GM21737 (cell line): ENCODE results near the gene NLRP8.
"Not testable (repeated sequence)": the region's sequence is repeated elsewhere in the genome, so short reads cannot be mapped to it uniquely, and the experiment has no call there.

Experiments used
- ATAC-seq: cut with Tn5 transposase; IDR thresholded peaks from one replicate; pipeline ENCODE4 v1.9.1; 2021; ENCODE audit warnings: mild to moderate bottlenecking, moderate library complexity; ENCODE audit not compliant: unreplicated experiment

The NLRP8 gene

DNA sequence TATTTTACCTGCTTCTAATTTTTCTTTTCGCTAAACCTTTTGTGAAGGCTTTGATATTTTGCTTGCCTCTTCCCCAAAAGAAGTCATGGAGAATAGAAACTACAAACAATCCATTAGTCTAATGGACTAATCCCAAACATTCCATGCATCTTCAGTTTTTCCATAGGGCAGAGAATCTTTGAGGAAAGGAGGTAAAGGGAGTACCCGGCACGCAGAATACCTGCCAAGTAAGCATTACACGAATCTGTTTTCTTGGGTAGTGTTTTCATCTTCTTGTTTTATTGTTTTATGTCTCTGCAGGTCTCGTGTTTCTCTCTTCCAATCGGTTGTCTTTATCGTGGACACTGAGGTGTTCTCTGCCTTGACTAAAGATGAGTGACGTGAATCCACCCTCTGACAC is at the start of gene NLRP8:
TSS of gene NLRP8 (plus strand) at position 301 of the 400 bp plus-strand sequence.
- ATAC-seq: no peak

DNA sequence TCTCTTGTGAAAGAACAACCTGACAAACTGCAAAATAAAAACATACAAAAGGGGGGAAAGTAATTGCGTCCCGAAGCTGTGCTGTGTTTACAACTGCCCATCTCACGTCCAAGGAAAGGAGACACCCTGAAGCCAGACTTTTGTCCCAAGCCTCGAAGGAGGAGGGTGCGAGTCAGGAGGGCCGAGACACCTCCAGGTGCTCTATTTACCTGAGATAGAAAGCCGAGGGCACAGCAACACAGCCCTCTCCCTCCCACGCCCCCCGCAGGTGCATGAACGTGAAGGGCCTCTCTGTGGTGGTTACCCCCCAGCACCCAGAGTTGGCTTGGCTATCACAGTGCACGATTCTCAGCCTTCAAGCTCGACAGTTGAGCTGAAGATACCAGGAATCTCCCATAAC is 48.7 kb upstream of the NLRP8 start:
- no peak for ATAC-seq

DNA sequence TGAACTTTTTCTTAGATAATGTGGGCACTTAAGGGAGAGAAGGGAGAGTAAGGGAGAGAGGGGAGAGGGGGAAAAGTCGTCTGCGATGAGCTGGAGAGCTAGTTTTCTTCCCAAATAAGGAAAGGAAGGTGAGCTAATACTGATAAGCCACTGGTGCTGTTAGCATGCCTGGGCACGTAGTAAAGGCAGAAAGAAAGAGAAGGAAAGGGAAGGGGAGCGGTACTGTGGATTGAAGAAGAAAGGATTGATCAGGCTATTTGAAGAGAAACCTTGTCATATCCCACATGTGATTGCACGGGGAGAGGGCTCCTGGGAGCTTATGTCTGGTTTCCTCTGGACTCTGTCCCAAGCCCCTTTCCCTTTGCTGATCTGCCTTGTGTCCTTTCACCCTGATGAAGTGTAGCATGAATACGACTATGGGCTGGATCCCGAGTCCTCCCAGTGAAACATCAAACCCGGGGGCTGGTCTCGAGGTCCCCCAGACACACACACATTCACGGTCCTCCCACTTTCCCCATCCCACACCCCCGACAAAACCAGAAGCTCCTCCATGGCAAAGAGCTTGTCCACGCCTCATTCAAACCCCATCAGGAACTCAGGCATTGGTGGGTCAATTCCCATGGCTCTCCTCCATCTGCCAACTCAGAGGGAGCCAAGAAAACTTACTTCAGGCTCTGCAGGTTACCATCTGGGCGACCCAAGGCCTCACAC is 46.1 kb upstream of the NLRP8 start:
- no peak for ATAC-seq

DNA sequence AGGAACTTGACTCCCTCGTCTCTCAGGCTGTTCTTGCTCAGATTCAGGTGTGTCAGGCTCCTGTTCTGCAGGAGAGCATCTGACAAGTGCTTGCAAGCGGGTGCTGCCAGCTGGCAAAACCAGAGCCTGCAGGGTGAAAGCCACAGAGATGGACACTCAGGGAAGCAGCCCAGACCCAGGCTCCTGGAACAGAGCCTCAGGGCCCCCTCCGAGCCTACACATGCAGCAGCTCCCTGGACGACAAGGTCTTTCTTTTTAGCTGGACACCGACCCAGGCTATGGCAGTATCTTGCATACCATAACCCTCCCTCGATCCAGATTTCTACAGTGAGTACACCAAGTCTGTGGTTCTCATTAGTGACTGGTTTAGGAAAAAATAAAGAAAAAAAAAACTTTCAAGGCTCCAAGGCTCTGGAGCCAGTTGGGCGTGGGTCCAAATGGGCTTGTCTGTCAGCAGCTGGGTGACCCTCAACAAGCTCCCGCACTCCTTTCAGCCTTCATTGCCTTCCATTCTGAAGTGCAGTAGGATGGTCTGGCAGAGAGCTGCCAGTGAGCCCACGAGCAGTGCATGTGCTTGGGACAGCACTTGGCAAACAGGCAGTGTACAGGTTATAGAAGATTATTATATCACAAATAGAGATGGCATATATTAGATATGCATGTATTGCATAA is 45.4 kb upstream of the NLRP8 start:
- no peak for ATAC-seq

DNA sequence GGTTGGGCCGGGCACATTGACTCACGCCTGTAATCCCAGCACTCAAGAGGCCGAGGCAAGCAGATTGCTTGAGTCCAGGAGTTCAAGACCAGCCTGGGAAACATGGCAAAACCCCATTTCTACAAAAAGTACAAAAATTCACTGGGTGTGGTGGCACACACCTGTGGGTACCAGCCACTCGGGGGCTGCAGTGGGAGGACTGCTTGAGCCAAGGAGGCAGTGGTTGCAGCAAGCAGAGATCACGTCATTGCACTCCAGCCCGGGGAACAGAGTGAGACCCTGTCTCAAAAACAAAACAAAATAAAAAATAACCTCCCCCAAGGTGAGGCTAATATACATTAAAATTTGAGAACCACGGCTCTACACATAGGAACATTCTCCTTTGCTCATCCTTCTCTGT is 40.3 kb upstream of the NLRP8 start:
- ATAC-seq: no peak

DNA sequence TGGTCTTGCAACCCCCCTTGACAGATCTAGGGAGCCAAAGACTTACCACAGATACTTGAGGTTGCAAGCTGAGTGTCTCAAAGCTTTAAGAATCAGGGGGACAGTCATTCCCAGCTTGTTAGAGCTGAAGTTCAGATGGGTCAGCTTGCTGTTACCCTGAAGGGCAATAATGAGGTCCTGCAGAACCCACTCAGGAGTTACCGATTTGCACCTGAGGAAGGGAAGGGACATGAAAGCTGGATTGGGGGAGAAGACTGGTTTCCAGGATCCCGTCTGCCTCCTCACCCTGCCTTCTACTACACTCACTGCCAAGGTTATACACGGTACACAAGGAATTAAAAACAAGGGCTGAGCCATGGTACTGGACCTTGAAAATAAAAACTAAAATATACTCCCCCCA is 39.9 kb upstream of the NLRP8 start:
- no peak for ATAC-seq

DNA sequence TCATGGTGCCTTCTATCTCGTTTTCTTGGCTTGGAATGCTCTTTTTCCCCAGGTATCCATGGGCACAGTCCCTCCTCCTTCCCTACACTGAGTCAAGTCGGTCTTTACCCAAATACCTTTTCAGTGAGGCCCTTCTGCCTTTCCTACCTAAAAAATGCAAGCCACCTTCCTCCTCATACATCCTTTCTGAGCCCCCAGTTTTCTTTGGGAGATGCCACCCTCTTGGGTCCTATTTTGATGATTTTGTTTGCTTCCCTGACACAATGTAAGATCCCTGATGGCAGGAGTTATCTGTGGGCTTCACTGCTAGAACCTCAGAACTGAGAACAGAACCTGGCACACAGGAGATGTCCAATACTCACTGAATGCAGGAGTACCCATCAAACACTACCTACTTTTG is 37.8 kb upstream of the NLRP8 start:
- no peak for ATAC-seq

DNA sequence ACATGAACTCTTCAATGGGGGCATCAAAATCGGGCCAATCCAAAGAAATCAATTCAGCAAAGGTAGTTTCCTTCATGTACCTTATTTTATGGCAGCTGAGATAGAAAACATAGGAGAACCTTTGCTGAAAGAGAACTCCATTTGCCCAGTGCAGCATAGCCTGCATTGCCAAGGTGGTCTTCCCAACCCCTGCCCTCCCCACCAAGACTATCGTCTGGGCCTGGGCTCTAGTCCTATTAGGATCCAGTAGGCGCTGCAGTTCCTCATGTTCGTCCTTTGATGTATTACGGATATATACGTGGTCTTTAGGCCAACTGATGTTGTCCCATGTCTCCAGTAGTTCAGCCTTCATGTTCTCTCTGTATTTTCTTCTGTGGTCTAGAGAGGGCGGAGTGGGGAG is 34.7 kb upstream of the NLRP8 start:
- ATAC-seq: no peak

DNA sequence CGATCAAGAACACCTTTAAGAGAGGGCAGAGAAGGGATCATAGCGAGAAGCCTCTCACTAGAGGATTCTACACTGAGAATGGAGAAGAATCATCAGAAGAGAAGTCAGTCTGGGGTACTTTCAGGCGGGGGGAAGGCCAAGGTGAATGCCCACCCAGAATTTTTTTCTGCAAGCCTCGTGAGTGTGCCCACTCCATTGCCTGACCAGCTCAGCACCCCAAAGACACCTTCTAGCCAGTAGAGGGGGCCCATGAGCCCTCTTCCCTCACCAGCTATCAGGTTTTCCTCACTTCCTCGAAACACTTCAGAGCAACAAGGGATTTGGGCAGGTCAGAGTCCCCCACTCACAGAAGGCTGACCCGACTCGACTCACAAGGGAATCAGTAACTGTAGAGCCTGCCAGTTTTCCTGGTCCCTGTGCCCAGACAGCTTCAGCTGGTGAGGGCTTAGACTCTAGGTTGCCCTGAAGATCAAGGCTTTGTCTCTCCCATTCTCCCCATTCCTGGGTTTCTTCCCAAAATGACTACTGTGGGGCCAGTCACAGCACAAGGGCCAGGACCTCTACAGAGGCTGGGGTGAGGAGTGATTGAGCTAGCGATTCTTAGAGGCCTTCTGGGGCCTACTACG is 33.9 kb upstream of the NLRP8 start:
- ATAC-seq: no peak

DNA sequence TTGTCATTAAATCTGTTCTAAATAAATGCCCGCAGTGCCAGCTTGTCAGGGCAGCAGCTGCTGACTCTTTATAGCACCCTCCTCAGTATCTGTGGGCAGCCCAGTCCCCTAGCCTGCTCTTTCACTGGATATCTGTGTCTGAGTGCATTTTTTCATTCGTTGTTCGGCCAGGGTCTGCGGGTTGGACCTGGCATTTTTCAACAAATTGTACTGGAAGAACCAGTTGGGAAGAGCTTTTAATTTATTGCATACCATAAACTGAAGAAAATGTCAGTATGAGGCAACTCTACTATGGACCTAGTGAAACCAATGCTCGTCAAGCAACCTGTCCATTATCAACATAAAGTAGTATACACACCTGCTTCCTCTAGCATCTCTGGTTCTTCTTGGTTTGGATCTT is 24.1 kb upstream of the NLRP8 start:
- no peak for ATAC-seq

DNA sequence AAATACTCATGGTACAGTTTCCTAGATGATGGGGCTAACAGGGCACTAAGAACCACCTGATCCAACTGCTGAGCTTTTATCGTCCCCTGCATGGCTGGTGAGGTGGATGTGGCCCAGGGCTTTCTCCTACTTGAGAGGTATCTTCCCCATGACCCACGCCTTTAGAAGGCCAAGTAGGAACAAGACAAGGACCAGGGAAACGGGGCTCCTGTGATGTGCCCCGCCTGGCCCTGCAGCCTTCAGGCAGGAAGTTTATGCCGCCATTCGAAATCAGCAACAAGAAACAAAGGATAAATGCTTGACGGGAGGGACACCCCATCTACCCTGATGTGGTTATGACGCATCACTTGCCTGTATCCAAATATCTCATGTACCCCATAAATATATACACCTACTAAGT is 19.6 kb upstream of the NLRP8 start:
- no peak for ATAC-seq

DNA sequence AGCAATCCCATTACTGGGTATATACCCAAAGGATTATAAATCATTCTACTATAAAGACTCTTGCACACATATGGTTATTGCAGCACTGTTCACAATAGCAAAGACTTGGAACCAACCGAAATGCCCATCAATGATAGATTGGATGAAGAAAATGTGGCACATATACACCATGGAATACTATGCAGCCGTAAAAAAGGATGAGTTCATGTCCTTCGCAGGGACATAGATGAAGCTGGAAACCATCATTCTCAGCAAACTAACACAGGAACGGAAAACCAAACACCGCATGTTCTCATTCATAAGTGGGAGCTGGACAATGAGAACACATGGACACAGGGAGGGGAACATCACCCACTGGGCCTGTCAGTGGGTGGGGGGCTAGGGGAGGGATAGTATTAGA is 18.4 kb upstream of the NLRP8 start:
- ATAC-seq: not testable (repeated sequence)

DNA sequence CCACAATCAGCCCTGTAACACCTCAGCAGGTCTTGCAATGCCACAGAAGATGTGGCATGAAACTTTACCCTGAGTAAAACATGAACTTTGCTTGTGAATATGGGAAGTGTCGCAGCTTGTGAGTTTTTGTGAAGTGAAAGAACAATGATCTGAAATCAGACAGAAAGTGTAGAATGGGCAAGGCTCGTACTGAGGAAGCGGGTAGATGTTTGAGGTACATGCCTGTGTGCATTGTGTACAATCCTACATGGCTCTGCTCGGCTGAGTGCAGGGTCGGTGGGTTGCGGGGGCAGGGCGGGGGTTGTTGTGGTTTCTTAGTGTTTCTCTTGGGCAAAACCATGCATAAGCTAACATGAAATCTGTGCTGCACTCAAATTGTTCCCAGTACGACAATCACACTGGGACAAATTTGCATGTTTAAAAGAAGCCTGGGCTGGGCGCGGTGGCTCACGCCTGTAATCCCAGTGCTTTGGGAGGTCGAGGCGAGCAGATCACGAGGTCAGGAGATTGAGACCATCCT is 16.6 kb upstream of the NLRP8 start:
- ATAC-seq: no peak

DNA sequence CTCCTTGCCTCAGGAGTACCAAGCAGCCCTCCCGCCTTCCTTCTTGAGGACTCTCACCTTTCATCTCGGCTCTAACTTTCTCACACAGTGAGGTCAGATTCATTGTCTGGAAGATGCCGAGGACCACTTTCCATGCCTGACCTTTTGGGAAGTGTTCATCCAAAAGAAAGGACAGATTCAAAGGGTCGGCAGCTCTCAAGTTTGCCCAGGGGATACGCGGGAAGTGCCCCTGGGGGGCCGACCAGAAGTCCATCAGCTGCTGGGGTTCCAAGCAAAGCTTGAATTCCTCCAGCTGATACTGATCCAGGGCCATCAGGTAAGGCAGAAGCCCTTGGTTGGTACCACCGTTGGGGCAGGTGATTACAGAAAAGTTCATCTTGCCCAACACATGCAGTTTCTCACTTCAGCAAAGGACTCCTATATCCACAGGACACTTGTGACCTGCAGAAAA is 15.7 kb upstream of the NLRP8 start, which contains the start of gene NLRP13:
TSS of gene NLRP13 (minus strand) at position 401 of the 451 bp plus-strand sequence. CDS start at position 376, 25 bp downstream.
- ATAC-seq: no peak

DNA sequence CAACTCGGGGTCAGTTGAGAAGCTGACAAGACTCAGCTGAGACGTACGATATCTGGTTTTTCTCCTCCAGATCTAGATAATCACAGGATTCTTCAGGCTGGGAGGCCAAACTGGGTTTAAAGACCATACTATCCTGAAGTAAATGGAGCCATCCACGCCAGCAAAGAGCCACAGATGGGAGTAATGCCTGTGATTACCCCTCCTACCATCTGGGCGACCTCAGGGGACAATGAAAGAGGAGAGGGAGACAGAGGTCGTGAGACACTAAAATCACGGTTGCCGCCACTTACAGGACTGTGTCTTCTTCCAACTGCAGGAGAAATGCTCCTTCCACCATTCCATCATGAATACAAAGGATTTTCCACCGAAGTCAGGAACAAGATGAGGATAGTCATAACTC is 12.4 kb upstream of the NLRP8 start:
- ATAC-seq: no peak

DNA sequence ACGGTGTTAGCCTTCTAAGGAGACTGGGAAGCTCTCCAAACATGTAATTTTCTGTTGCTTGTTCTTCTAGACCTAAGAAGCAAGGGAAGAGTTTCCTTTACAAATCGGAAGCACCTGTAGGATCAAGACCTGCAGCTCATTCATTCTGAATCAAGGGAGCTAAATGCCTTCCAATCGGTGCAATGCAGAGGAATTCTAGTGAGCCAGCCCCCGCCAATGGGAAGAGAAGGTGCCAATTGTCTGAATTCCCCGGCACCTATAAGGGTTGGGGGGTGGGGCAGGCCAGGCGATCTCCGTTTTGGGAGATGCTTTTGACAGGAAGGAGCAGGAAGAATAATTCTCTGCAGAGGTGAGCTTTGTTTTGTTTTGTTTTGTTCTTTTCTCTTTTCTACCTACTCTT is 8.4 kb upstream of the NLRP8 start:
- ATAC-seq: no peak

DNA sequence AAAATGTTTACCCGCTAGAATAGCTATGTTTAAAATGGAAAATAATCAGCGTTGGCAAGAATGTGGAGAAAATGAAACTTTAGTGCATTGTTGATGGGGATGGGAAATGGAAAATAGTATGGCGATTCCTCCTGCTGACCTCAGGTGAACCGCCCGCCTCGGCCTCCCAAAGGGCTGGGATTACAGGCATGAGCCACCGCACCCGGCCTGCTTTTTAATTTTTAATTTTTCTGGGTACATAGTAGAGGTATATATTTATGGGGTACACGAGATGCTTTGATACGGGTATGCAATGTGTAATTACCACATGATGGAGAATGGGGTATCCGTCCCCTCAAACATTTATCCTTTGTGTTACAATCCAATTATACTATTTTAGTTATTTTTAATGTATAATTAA is 7.3 kb upstream of the NLRP8 start:
- no peak for ATAC-seq

DNA sequence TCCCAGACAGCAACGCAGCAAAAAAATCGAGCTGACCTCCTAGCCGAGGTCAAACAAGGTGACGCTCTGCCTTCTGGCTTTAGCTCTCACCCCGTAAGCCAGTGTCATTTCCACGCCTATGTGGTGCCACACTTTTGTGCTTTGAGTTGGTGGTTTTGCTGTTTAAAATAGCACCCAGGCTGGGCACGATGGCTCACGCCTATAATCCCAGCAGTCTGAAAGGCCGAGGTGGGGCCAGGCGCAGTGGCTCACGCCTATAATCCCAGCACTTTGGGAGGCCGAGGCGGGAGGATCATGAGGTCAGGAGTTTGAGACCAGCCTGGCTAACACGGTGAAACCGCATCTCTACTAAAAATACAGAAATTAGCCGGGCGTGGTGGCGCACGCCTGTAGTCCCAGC is 2.9 kb downstream of the NLRP8 start:
- not testable (repeated sequence) for ATAC-seq

DNA sequence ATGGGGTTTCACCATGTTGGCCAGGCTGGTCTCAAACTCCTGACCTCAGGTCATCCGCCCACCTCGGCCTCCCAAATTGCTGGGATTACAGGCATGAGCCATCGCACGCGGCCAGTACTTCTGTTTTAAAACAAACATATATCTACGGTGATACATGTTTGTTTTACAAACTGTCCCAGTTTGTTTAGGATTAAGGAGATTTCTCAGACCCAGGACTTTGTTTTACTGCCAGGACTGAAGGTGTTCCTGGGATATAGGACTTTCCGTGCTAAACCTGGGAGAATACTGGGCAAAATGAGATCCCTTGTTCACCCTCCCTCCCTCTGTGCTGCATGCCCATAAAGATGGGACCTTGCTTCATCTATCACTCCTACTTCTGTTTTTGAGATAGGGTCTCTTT is 8.8 kb downstream of the NLRP8 start:
- no peak for ATAC-seq

DNA sequence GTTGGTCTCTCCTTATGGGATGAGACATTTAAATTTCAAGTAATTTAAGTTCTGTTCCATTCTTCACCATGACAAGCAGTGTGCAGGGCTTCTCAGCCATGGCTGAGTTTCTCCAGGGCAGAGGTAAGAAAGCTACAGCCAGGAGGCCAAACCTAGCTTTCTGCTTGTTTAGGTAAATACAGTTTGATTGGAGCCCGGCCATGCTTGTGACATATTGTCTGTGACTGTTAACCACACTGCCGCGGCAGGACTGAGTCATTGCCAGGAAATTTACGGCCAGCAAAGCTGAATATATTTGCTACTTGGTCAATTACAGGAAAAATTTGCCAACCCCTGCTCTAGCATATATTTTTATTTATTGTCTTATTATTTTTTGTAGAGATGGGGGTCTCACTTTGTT is 10.7 kb downstream of the NLRP8 start:
- no peak for ATAC-seq

DNA sequence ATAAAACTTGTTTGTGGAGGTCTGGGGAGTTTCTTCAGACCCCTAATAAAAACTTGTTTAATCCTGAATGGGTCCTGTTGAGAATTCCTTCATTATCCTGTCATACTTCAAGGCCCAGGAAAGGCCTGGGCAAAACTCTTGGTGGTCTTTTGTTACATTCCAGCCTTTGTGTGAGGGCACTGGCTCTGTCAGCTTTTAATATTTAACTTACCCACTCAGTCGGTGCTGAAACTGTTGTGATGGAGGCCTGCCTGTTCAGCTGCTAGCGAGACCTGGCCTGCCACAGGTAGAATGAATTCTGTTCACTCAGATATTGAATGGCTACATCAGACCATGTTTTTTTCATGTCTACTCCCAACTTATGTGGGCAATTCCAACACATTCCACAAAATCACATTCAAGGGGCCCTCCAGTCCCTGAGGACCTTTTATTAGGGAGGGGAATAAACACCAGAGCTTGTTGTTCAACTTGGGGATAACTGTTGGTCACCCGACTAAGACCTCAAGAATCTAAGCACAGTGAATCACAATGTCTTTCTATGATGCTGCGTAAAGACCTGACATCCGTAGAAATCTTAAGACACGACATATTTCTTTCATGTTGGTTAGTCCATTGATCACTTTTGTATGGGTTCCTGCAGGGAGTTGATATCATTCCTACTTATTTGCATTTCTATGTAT is 12.5 kb downstream of the NLRP8 start:
- no peak for ATAC-seq
